ENCODE results near the gene CHPF. TPM values are rescaled to one million over a fixed set of nuclear protein-coding genes. Genes with fewer than 3 reads are reported as not detected.

The CHPF gene
- total and polyA plus RNA-seq, 10 of the 15 experiments (the other 5 are each of a cell fraction or from before 2014, with no cell fraction given) = 0.09 to 17.4 (median 8.3) TPM; not detected in 1

- TF ChIP-seq MXI1 (IDR thresholded peaks at IDR 0.05; ENCODE audit: low read depth, low read length) (no peak), SREBF1 (IDR thresholded peaks at IDR 0.05; ENCODE audit: low read length) (no peak), LARP7 (IDR thresholded peaks at IDR 0.05) (no peak), ZNF207 (IDR thresholded peaks at IDR 0.05; ENCODE audit: borderline replicate concordance) (no peak), REST (IDR thresholded peaks at IDR 0.05; ENCODE audit: low read depth, low read length) (no peak)
Observed at GRCh38 chr2:219496825-219497494, 46.6 kb downstream of the CHPF start (continued).

GRCh38 chr2:219496247-219496824 lies 47.3 kb downstream of the CHPF start:
- no peak overlapping the region for H3K4me2 ChIP-seq (ENCODE audit: control insufficient read depth, insufficient read depth)
- ChIA-PET SMC1A (ENCODE audit: uncharacterized antibody, unreplicated experiment) (interaction anchor here (0.8 to 3.0 kb wide), 4 partner anchors 12 to 146 kb away, joined by 3 to 41 read pairs (median 4); no protein-coding TSS in a partner anchor), CTCF (interaction anchor here (0.7 to 11.4 kb wide), 14 partner anchors 10 to 193 kb away, joined by 3 to 224 read pairs (median 6); partner anchors contain the start of genes DNPEP and STK11IP), POLR2A (interaction anchor here (1.0 kb wide), 1 partner anchor 10 kb away, joined by 3 read pairs; no protein-coding TSS in a partner anchor), RAD21 (ENCODE audit: unreplicated experiment) (interaction anchor here (0.6 to 3.6 kb wide), 8 partner anchors 22 to 189 kb away, joined by 3 to 42 read pairs (median 6); no protein-coding TSS in a partner anchor)
- in situ Hi-C loops (cut with MboI) (no loop called here), intact Hi-C loops (cut with micrococcal nuclease; ENCODE audit: unreplicated experiment) (no loop called here)
- H3K9ac ChIP-seq (ENCODE audit: control insufficient read depth, insufficient read depth, low read length) = no peak overlapping the region
- ATAC-seq (no peak), DNase-seq (ENCODE audit: low read depth, low spot score) (no peak), FAIRE-seq (no peak)
- H3K9me3 ChIP-seq (replicated peaks; ENCODE audit: control insufficient read depth, insufficient read depth, low read length) = no peaks in the 10 kb centered on the region; the same call in 2 of the 3 replicates
- no peak overlapping the region for H3K27ac ChIP-seq (ENCODE audit: control insufficient read depth, insufficient read depth)
- H3K27me3 ChIP-seq (replicated peaks in 1 of 2; ENCODE audit: control insufficient read depth in 2 of 2, insufficient read depth in 2 of 2, low read length in 1 of 2) = peaks cover 11 to 15% of the 10 kb centered on the region in 2 experiments
- H3K79me2 ChIP-seq (ENCODE audit: control insufficient read depth, insufficient read depth, low read length) = peaks cover 11% of the 10 kb centered on the region
- H3K4me3 ChIP-seq = no peak overlapping the region
- no peak overlapping the region for H2AFZ ChIP-seq (ENCODE audit: control insufficient read depth, low read depth, low read length)
- H4K20me1 ChIP-seq (ENCODE audit: control insufficient read depth, insufficient read depth) = no peaks in the 10 kb centered on the region
- no TSS peak for BruUV-seq (replicated peaks)
- WGBS (ENCODE audit: insufficient coverage, insufficient replicate concordance, low lambda C conversion rate, missing lambda C conversion rate) = 36% methylated on average over 20 of the region's 20 CpGs
- H3K36me3 ChIP-seq (ENCODE audit: control insufficient read depth in 2 of 2, insufficient read depth in 2 of 2, low read length in 1 of 2) = no peaks in the 10 kb centered on the region
- H3K4me1 ChIP-seq (ENCODE audit: control insufficient read depth, insufficient read depth, low read length) = peaks cover 15% of the 10 kb centered on the region
- TF ChIP-seq SUZ12 (IDR thresholded peaks at IDR 0.05; ENCODE audit: unreplicated experiment) (peak; percentile 33), POLR2A (IDR thresholded peaks at IDR 0.05; ENCODE audit: low read depth, low read length) (no peak)

Data from GM12878 (cell line).